Measurements from ENCODE around the gene STK32C. TPM values are rescaled to one million over a fixed set of nuclear protein-coding genes. Genes with fewer than 3 reads are reported as not detected.

Gene STK32C
- 10 to 100 TPM in 1 of 4 donors, 1 to 10 TPM in 3; 3.4 to 12.0 (median 7.0) TPM for polyA plus RNA-seq
- long read RNA-seq, donor 1, partial matches to known transcripts, result 0 of 6 reads
- long read RNA-seq, donor 1, other reads (novel, unspliced or antisense), result 0 of 6 reads
- long read RNA-seq, donor 2, partial matches to known transcripts, result 0 of 1 reads
- long read RNA-seq, donor 2, other reads (novel, unspliced or antisense), result 0 of 1 reads
- long read RNA-seq, donor 3, partial matches to known transcripts, result 0 of 1 reads
- long read RNA-seq, donor 3, other reads (novel, unspliced or antisense), result 0 of 1 reads
- long read RNA-seq, donor 4, result 0 reads
- long read RNA-seq, donor 5, result 0 reads
- long read RNA-seq, donor 6, partial matches to known transcripts, result 8 of 11 reads
- long read RNA-seq, donor 6, other reads (novel, unspliced or antisense), result 0 of 11 reads
- long read RNA-seq, donor 7, result 0 reads
- long read RNA-seq, donor 8, partial matches to known transcripts, result 0 of 1 reads
- long read RNA-seq, donor 8, other reads (novel, unspliced or antisense), result 0 of 1 reads
- long read RNA-seq, donor 9, partial matches to known transcripts, result 0 of 1 reads
- long read RNA-seq, donor 9, other reads (novel, unspliced or antisense), result 0 of 1 reads
- long read RNA-seq, donor 10, partial matches to known transcripts, result 0 of 2 reads
- long read RNA-seq, donor 10, other reads (novel, unspliced or antisense), result 0 of 2 reads

DNA sequence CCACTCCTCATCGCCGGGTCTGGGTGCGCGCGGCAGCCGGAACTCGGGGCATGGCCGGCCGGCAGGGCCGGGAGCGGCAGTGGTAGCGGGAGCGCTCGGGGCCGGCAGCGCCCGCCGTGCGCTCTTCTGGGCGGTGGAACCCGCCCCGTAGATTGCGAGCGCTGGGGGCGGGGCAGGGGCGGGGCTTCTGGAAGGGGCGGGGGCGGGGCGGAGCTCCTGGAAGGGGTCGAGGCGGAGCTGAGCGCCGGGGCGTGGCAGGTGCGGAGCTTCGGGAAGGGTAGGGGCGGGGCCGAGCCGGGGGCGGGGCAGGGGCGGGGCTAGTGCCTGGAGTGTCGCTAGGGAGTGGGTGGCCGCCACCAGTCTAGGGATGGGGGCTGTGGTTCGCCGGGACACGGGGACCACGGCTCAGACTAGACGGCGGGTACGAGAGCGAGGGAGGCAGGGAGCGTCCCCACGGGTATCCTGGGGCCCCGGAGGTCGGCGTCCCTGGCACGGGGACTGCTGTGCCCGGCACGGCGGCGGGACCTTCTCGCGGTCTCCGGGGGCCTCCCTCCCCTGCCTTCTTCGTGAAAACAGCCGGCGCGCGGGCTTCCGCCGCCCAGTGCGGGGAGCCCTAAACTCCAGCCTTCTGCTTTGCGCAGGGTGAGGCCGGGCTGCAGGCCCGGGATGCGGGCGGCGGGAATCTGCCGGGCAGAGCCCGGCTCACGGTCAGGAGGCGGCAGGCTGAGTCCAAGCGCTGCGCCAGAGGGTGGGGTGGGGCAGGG lies at the start of gene STK32C:
STK32C (minus strand) TSS at position 128 of the 764 bp plus-strand sequence; CDS start at position 11, 117 bp downstream.
- peaks cover 0 to 5% of the 10 kb centered on the region in 2 donors for H3K9me3 ChIP-seq (ENCODE audit: control insufficient read depth in 2 of 2, insufficient read depth in 1 of 2, low read depth in 1 of 2, low read length in 1 of 2)
- no peaks in the 10 kb centered on the region for H3K36me3 ChIP-seq (ENCODE audit: control insufficient read depth in 3 of 3, insufficient read depth in 2 of 3, low read depth in 1 of 3, low read length in 3 of 3)
- H3K27ac ChIP-seq (ENCODE audit: low read depth in 1 of 3, low read length in 2 of 3), result peak within 1 kb of the TSS in 2 of 3 donors; percentile 38 to 61
- no peak for FAIRE-seq
- peaks cover 0 to 35% (median 5%) of the 10 kb centered on the region in 3 donors for H3K27me3 ChIP-seq (ENCODE audit: control insufficient read depth in 3 of 3, insufficient read depth in 3 of 3, low read length in 3 of 3)
- peak within 1 kb of the TSS; percentile 59 to 78 (median 72) for H3K4me3 ChIP-seq (ENCODE audit: low read depth in 1 of 3, low read length in 3 of 3)
- peaks cover 0 to 4% (median 3%) of the 10 kb centered on the region in 3 donors for H3K4me1 ChIP-seq (ENCODE audit: control insufficient read depth in 3 of 3, insufficient read depth in 2 of 3, low read depth in 1 of 3, low read length in 2 of 3)
- DNase-seq, result peak; percentile 90
- 1 to 2% (median 1%) methylated on average over 23 to 84 of the region's 84 CpGs for WGBS, 3 donors

GRCh38 chr10:132356621-132357195 lies 49.0 kb upstream of the STK32C start:
- FAIRE-seq, result no peak
- no peak for DNase-seq
- peaks cover under 1 to 50% (median 2%) of the 10 kb centered on the region in 3 donors for H3K36me3 ChIP-seq (ENCODE audit: control insufficient read depth in 3 of 3, insufficient read depth in 2 of 3, low read depth in 1 of 3, low read length in 3 of 3)

GRCh38 chr10:132355754-132356153 lies 48.0 kb upstream of the STK32C start:
- no peak for FAIRE-seq
- Histone ChIP-seq H3K4me3 (ENCODE audit: low read depth in 1 of 3, low read length in 3 of 3) (no peak overlapping the region), H3K27me3 (ENCODE audit: control insufficient read depth in 3 of 3, insufficient read depth in 3 of 3, low read length in 3 of 3) (no peaks in the 10 kb centered on the region), H3K27ac (ENCODE audit: low read depth in 1 of 3, low read length in 2 of 3) (no peak overlapping the region), H3K4me1 (ENCODE audit: control insufficient read depth in 3 of 3, insufficient read depth in 2 of 3, low read depth in 1 of 3, low read length in 2 of 3) (no peaks in the 10 kb centered on the region), H3K36me3 (ENCODE audit: control insufficient read depth in 3 of 3, insufficient read depth in 2 of 3, low read depth in 1 of 3, low read length in 3 of 3) (peaks cover 2 to 52% (median 3%) of the 10 kb centered on the region in 3 donors), H3K9me3 (ENCODE audit: control insufficient read depth in 2 of 2, insufficient read depth in 1 of 2, low read depth in 1 of 2, low read length in 1 of 2) (no peaks in the 10 kb centered on the region)
- 90 to 95% (median 92%) methylated on average over 11 to 13 of the region's 13 CpGs for WGBS, 3 donors
- DNase-seq, result no peak

More at GRCh38 chr10:132356621-132357195, 49.0 kb upstream of the STK32C start:
- no peaks in the 10 kb centered on the region for H3K4me1 ChIP-seq (ENCODE audit: control insufficient read depth in 3 of 3, insufficient read depth in 2 of 3, low read depth in 1 of 3, low read length in 2 of 3)
- no peak overlapping the region for H3K27ac ChIP-seq (ENCODE audit: low read depth in 1 of 3, low read length in 2 of 3)
- no peaks in the 10 kb centered on the region for H3K27me3 ChIP-seq (ENCODE audit: control insufficient read depth in 3 of 3, insufficient read depth in 3 of 3, low read length in 3 of 3)
- H3K9me3 ChIP-seq (ENCODE audit: control insufficient read depth in 2 of 2, insufficient read depth in 1 of 2, low read depth in 1 of 2, low read length in 1 of 2), result no peaks in the 10 kb centered on the region
- no peak overlapping the region for H3K4me3 ChIP-seq (ENCODE audit: low read depth in 1 of 3, low read length in 3 of 3)
- 92 to 96% (median 95%) methylated on average over 12 of the region's 12 CpGs for WGBS, 3 donors

DNA sequence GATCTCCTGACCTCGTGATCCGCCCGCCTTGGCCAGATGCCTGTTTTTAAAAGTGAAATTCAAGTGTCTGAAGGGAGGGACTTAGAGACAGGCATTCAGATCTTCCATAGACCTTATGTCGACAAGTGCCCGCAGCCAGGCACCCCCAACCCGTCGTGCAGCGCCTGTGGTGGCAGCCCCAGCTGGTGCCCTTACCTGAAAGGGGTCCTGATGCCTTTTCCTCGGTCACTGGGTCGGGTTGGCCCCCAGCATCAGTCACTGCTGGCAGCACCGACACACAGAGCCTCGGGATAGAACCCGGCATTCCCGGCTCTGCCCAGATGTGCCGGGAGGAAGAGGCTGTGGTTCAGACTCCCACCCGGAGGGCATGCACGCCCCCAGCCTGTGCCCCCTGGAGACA lies 47.5 kb upstream of the STK32C start:
- H3K36me3 ChIP-seq (ENCODE audit: control insufficient read depth in 3 of 3, insufficient read depth in 2 of 3, low read depth in 1 of 3, low read length in 3 of 3), result peaks cover 2 to 54% (median 3%) of the 10 kb centered on the region in 3 donors
- H3K4me1 ChIP-seq (ENCODE audit: control insufficient read depth in 3 of 3, insufficient read depth in 2 of 3, low read depth in 1 of 3, low read length in 2 of 3), result no peaks in the 10 kb centered on the region
- H3K27me3 ChIP-seq (ENCODE audit: control insufficient read depth in 3 of 3, insufficient read depth in 3 of 3, low read length in 3 of 3), result no peaks in the 10 kb centered on the region
- no peak overlapping the region for H3K4me3 ChIP-seq (ENCODE audit: low read depth in 1 of 3, low read length in 3 of 3)
- no peak overlapping the region for H3K27ac ChIP-seq (ENCODE audit: low read depth in 1 of 3, low read length in 2 of 3)
- no peak for DNase-seq
- no peak for FAIRE-seq
- 92 to 94% (median 92%) methylated on average over 17 of the region's 17 CpGs for WGBS, 3 donors
- no peaks in the 10 kb centered on the region for H3K9me3 ChIP-seq (ENCODE audit: control insufficient read depth in 2 of 2, insufficient read depth in 1 of 2, low read depth in 1 of 2, low read length in 1 of 2)

DNA sequence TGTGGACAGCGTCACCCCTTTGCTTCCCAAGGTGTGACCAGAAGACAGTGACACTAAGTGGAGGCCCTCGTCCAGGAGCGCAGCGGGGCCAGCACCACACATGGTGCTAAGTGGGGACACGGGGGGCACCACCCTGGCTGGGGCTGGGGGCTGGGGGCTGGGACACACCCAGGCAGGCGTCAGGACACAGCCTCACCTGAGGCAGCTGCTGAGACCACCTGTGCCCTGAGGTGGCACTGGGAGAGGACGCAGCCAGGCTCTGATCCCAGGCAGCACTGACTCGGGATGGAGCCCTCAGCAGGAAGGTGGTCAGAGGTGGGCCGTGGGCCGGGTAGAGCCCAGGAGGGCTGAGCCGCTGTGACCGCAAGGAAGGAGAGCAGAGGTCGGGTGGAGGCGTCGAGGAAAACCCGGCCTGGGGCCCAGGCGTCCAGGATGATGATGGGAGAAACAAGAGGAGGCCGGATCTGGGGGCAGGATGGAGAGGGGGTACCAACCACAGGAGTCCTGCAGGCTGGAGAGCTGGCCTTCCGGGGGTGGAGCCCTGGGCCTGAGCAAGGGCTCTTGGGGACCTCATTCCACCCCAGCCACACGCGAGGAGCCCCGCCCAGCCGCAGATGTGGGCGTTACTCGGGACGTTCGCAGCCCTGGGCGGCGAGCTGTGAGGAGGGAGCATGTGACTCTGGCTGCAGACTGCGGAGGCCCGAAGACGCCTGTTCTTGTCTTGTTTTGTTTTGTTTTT lies 46.8 kb upstream of the STK32C start:
- no peak for FAIRE-seq
- DNase-seq, result no peak
- 90 to 92% (median 91%) methylated on average over 32 of the region's 32 CpGs for WGBS, 3 donors

GRCh38 chr10:132353456-132354355 lies 46.0 kb upstream of the STK32C start:
- Histone ChIP-seq H3K27ac (ENCODE audit: low read depth in 1 of 3, low read length in 2 of 3) (no peak overlapping the region), H3K36me3 (ENCODE audit: control insufficient read depth in 3 of 3, insufficient read depth in 2 of 3, low read depth in 1 of 3, low read length in 3 of 3) (peaks cover 2 to 55% (median 3%) of the 10 kb centered on the region in 3 donors), H3K4me3 (ENCODE audit: low read depth in 1 of 3, low read length in 3 of 3) (no peak overlapping the region), H3K27me3 (ENCODE audit: control insufficient read depth in 3 of 3, insufficient read depth in 3 of 3, low read length in 3 of 3) (no peaks in the 10 kb centered on the region), H3K4me1 (ENCODE audit: control insufficient read depth in 3 of 3, insufficient read depth in 2 of 3, low read depth in 1 of 3, low read length in 2 of 3) (no peaks in the 10 kb centered on the region), H3K9me3 (ENCODE audit: control insufficient read depth in 2 of 2, insufficient read depth in 1 of 2, low read depth in 1 of 2, low read length in 1 of 2) (no peaks in the 10 kb centered on the region)
- WGBS, 3 donors, result 88 to 89% (median 89%) methylated on average over 20 of the region's 20 CpGs
- FAIRE-seq (no peak), DNase-seq (no peak)

More for the DNA sequence above, 46.8 kb upstream of the STK32C start:
- Histone ChIP-seq H3K4me1 (ENCODE audit: control insufficient read depth in 3 of 3, insufficient read depth in 2 of 3, low read depth in 1 of 3, low read length in 2 of 3) (no peaks in the 10 kb centered on the region), H3K27ac (ENCODE audit: low read depth in 1 of 3, low read length in 2 of 3) (no peak overlapping the region), H3K36me3 (ENCODE audit: control insufficient read depth in 3 of 3, insufficient read depth in 2 of 3, low read depth in 1 of 3, low read length in 3 of 3) (peaks cover 2 to 54% (median 3%) of the 10 kb centered on the region in 3 donors), H3K4me3 (ENCODE audit: low read depth in 1 of 3, low read length in 3 of 3) (no peak overlapping the region), H3K9me3 (ENCODE audit: control insufficient read depth in 2 of 2, insufficient read depth in 1 of 2, low read depth in 1 of 2, low read length in 1 of 2) (no peaks in the 10 kb centered on the region), H3K27me3 (ENCODE audit: control insufficient read depth in 3 of 3, insufficient read depth in 3 of 3, low read length in 3 of 3) (no peaks in the 10 kb centered on the region)

Data from small intestine (tissue), 16 donors.